HepG2 (cell line): ENCODE data around the gene PSMB3. TPM values are rescaled to one million over a fixed set of nuclear protein-coding genes. Genes with fewer than 3 reads are reported as not detected.
A peak's percentile ranks its signal among the peaks of the same experiment; 100 is the strongest.

Experiments used
- ARID5B ChIP-seq: IDR thresholded peaks from 2 replicates; pipeline ENCODE4 v1.4.0; 2020; ENCODE audit warnings: mild to moderate bottlenecking, missing genetic modification reagents
- CHD4 ChIP-seq: fragments of 200-600 bp; sonication (generic); IDR thresholded peaks from 2 replicates; pipeline ENCODE4 v1.7.0; 2017; ENCODE audit warnings: mild to moderate bottlenecking, low read length, borderline replicate concordance
- FOXC1 ChIP-seq: sonication (generic); formaldehyde crosslinking; IDR thresholded peaks from 2 replicates; pipeline ENCODE4 v1.8.0; 2022; ENCODE audit warnings: mild to moderate bottlenecking, missing genetic modification reagents, borderline replicate concordance
- GATAD1 ChIP-seq: IDR thresholded peaks from 2 replicates; pipeline ENCODE4 v1.6.1; 2016; ENCODE audit warnings: missing genetic modification reagents, missing compliant biosample characterization
- HIVEP1 ChIP-seq: sonication (generic); formaldehyde crosslinking; IDR thresholded peaks from 2 replicates; pipeline ENCODE4 v1.4.0; 2020; ENCODE audit warnings: mild to moderate bottlenecking, missing genetic modification reagents
- IKZF4 ChIP-seq: sonication (generic); formaldehyde crosslinking; IDR thresholded peaks from 2 replicates; pipeline ENCODE4 v1.5.1; 2020; ENCODE audit warnings: borderline replicate concordance, mild to moderate bottlenecking, low read depth, missing genetic modification reagents; ENCODE audit errors: not compliant biosample characterization
- KLF15 ChIP-seq: sonication (generic); formaldehyde crosslinking; IDR thresholded peaks from 2 replicates; pipeline ENCODE4 v1.8.1; 2023; ENCODE audit warnings: borderline replicate concordance, mild to moderate bottlenecking, inconsistent platforms, missing genetic modification reagents, mixed read lengths
- MIER2 ChIP-seq: IDR thresholded peaks from 2 replicates; pipeline ENCODE4 v1.6.1; 2016; ENCODE audit warnings: missing biosample characterization, missing genetic modification reagents
- MYNN ChIP-seq: sonication (generic); formaldehyde crosslinking; IDR thresholded peaks from 2 replicates; pipeline ENCODE4 v1.4.0; 2020; ENCODE audit warnings: mild to moderate bottlenecking, low read depth, missing genetic modification reagents
- NR2F1 ChIP-seq, 2 experiments: fragments of 450-650 bp in 1 of 2; formaldehyde crosslinking in 1 of 2; IDR thresholded peaks; 2 replicates each; pipeline versions ENCODE4 v1.5.0 to v1.6.1; 2016 to 2020; ENCODE audit warnings: mild to moderate bottlenecking in 1 of 2, missing compliant biosample characterization in 1 of 2, missing genetic modification reagents in 1 of 2, moderate library complexity in 1 of 2
- SMYD3 ChIP-seq: sonication (generic); formaldehyde crosslinking; IDR thresholded peaks from 2 replicates; pipeline ENCODE4 v1.8.1; 2023; ENCODE audit warnings: mild to moderate bottlenecking, missing genetic modification reagents
- TRAFD1 ChIP-seq: sonication (generic); formaldehyde crosslinking; IDR thresholded peaks from 2 replicates; pipeline ENCODE4 v1.5.1; 2020; ENCODE audit warnings: missing genetic modification reagents, mild to moderate bottlenecking, borderline replicate concordance
- ZFX ChIP-seq: sonication (generic); formaldehyde crosslinking; IDR thresholded peaks from 2 replicates; pipeline ENCODE4 v1.4.0; 2020; ENCODE audit warnings: mild to moderate bottlenecking, low read depth, missing genetic modification reagents, moderate library complexity
- ZNF260 ChIP-seq: sonication (generic); formaldehyde crosslinking; IDR thresholded peaks from 2 replicates; pipeline ENCODE4 v1.4.0; 2020; ENCODE audit warnings: missing genetic modification reagents, low read depth, mild to moderate bottlenecking, borderline replicate concordance
- ZNF383 ChIP-seq: sonication (generic); formaldehyde crosslinking; IDR thresholded peaks from 2 replicates; pipeline ENCODE4 v1.4.0; 2020; ENCODE audit warnings: missing genetic modification reagents, mild to moderate bottlenecking, borderline replicate concordance
- ZNF432 ChIP-seq: sonication (generic); formaldehyde crosslinking; IDR thresholded peaks from 2 replicates; pipeline ENCODE4 v1.5.0; 2020; ENCODE audit warnings: missing genetic modification reagents, mild to moderate bottlenecking, borderline replicate concordance
- ZNF770 ChIP-seq: sonication (generic); formaldehyde crosslinking; IDR thresholded peaks from 2 replicates; pipeline ENCODE4 v1.5.0; 2020; ENCODE audit warnings: mild to moderate bottlenecking, missing genetic modification reagents
- polyA plus RNA-seq, 8 experiments: library from polyadenylated mRNA; depleted of rRNA in 3 of 8; stranded (reverse) in 7 of 8; unstranded in 1 of 8; fragments of >200 nt; fragmentation: Illumina TruSeq in 4 of 8; extraction: Trizol in 4 of 8; gene quantifications; 2 replicates each; pipeline versions ENCODE4 v1.2.1 to v1.2.3, GENCODE V29; 2011 to 2016; ENCODE audit warnings: low read depth in 4 of 8, missing spikeins in 1 of 8, mixed read lengths in 1 of 8; ENCODE audit not compliant: insufficient read depth in 1 of 8
- total RNA-seq, 5 experiments: library from RNA; depleted of rRNA; stranded (reverse); fragments of >200 nt; fragmentation: Illumina TruSeq; extraction: Trizol; gene quantifications; 2 replicates each; pipeline ENCODE4 v1.2.3, GENCODE V29; 2016; ENCODE audit warnings: low read depth in 1 of 5

PSMB3 gene
- total and polyA plus RNA-seq, 2 of the 13 experiments (the other 11 are each of a cell fraction or from before 2014, with no cell fraction given), result 366 to 517 TPM

GRCh38 chr17:38703742-38704605 lies 48.6 kb upstream of the PSMB3 start (continued):
- peak; percentile 98 for TF ChIP-seq ARID5B (CRISPR knock-in tag)
- peak; percentile 99 for TF ChIP-seq HIVEP1
- peak; percentile 37 for TF ChIP-seq IKZF4 (CRISPR knock-in tag)
- peak; percentile 45 for TF ChIP-seq ZFX (CRISPR knock-in tag)
- peak; percentile 95 to 97 for TF ChIP-seq NR2F1 (CRISPR knock-in tag; IDR thresholded peaks at IDR 0.05)
- peak; percentile 66; the same call in 1 of the 2 replicates for TF ChIP-seq MIER2
- peak; percentile 50; the same call in 1 of the 2 replicates for TF ChIP-seq FOXC1 (CRISPR knock-in tag)
- TF ChIP-seq CHD4, result peak; percentile 89
- TF ChIP-seq ZNF770 (CRISPR knock-in tag), result peak; percentile 72
- 0 out of 2 replicates have a peak, but pooled peaks have one; percentile 83 for TF ChIP-seq ZNF383 (CRISPR knock-in tag)
- TF ChIP-seq KLF15 (CRISPR knock-in tag), result peak; percentile 96; the same call in 1 of the 2 replicates
- TF ChIP-seq GATAD1, result peak; percentile 87
- no peak for TF ChIP-seq MYNN (CRISPR knock-in tag)
- TF ChIP-seq TRAFD1 (CRISPR knock-in tag), result peak; percentile 28; the same call in 1 of the 2 replicates
- no peak; the same call in 1 of the 2 replicates for TF ChIP-seq SMYD3 (CRISPR knock-in tag)
- no peak for TF ChIP-seq ZNF432 (CRISPR knock-in tag)
- TF ChIP-seq ZNF260 (CRISPR knock-in tag), result no peak
